ENCODE results near the gene GCA.

- TF ChIP-seq FOXC1 (CRISPR knock-in tag; IDR thresholded peaks at IDR 0.05; ENCODE audit: borderline replicate concordance), result no peak
- no peak for TF ChIP-seq EP300 (IDR thresholded peaks at IDR 0.05; ENCODE audit: low read depth in 2 of 2, low read length in 2 of 2)
- TF ChIP-seq EP300 (CRISPR knock-in tag; IDR thresholded peaks at IDR 0.05; ENCODE audit: borderline replicate concordance), result no peak
- TF ChIP-seq SRSF1 (optimal IDR thresholded peaks at IDR 0.05; ENCODE audit: low read depth, low read length), result no peak
- TF ChIP-seq NFE2L2 (IDR thresholded peaks at IDR 0.05; ENCODE audit: low read length), result no peak
- TF ChIP-seq ZNF678 (CRISPR knock-in tag; IDR thresholded peaks at IDR 0.05), result no peak
- no peak for TF ChIP-seq ZNF3 (CRISPR knock-in tag; IDR thresholded peaks at IDR 0.05)
- TF ChIP-seq SIX1 (CRISPR knock-in tag; IDR thresholded peaks at IDR 0.05; ENCODE audit: borderline replicate concordance), result no peak
- no peak for TF ChIP-seq KLF9 (CRISPR knock-in tag; IDR thresholded peaks at IDR 0.05; ENCODE audit: low read depth)
- no peak for TF ChIP-seq TFE3 (CRISPR knock-in tag; IDR thresholded peaks at IDR 0.05)
- TF ChIP-seq ZBTB40 (IDR thresholded peaks at IDR 0.05), result no peak
- TF ChIP-seq ZBTB40 (CRISPR knock-in tag; IDR thresholded peaks at IDR 0.05), result no peak
These were observed 27.0 kb downstream of the GCA start for GRCh38 chr2:162370931-162371330.
